ENCODE measurements around the gene ATXN3L.

DNA sequence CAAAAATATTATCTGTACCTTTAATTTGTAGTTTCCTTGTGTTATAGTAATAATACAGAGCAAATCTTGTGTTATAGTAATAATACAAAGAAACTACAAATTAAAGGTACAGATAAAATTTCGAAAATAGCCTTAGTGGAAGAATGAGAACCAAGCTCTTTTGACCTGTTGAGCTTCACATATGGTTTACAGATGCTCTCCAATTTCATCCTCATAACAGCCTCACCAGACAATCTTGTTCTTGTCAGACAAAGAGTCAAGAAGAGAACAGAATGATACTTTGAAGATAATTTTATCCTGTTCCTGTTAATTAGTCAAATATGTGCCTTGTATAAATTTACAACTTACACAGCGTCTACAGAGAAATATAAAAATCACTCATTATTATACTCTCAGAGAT lies 12.8 kb downstream of the ATXN3L start:
- TF ChIP-seq EZH2 (IDR thresholded peaks at IDR 0.05; ENCODE audit: low read depth, unreplicated experiment) (no peak), POLR2AphosphoS5 (IDR thresholded peaks at IDR 0.05; ENCODE audit: low read depth) (no peak), EZH2phosphoT487 (IDR thresholded peaks at IDR 0.05; ENCODE audit: unreplicated experiment) (no peak), ZNF114 (CRISPR knock-in tag; IDR thresholded peaks at IDR 0.05) (no peak), CREB1 (CRISPR knock-in tag; IDR thresholded peaks at IDR 0.05; ENCODE audit: low read depth) (no peak), STAT1 (IDR thresholded peaks at IDR 0.05; ENCODE audit: unreplicated experiment) (no peak), ZNF331 (CRISPR knock-in tag; IDR thresholded peaks at IDR 0.05; ENCODE audit: low read depth) (no peak), NANOG (IDR thresholded peaks at IDR 0.05; ENCODE audit: borderline replicate concordance) (no peak), JUNB (IDR thresholded peaks at IDR 0.05; ENCODE audit: unreplicated experiment) (no peak)
- TF ChIP-seq, protein P1, sequence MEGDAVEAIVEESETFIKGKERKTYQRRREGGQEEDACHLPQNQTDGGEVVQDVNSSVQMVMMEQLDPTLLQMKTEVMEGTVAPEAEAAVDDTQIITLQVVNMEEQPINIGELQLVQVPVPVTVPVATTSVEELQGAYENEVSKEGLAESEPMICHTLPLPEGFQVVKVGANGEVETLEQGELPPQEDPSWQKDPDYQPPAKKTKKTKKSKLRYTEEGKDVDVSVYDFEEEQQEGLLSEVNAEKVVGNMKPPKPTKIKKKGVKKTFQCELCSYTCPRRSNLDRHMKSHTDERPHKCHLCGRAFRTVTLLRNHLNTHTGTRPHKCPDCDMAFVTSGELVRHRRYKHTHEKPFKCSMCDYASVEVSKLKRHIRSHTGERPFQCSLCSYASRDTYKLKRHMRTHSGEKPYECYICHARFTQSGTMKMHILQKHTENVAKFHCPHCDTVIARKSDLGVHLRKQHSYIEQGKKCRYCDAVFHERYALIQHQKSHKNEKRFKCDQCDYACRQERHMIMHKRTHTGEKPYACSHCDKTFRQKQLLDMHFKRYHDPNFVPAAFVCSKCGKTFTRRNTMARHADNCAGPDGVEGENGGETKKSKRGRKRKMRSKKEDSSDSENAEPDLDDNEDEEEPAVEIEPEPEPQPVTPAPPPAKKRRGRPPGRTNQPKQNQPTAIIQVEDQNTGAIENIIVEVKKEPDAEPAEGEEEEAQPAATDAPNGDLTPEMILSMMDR (conservative IDR thresholded peaks at IDR 0.05; ENCODE audit: low read depth in 2 of 2) = no peak
- TF ChIP-seq, protein P2, sequence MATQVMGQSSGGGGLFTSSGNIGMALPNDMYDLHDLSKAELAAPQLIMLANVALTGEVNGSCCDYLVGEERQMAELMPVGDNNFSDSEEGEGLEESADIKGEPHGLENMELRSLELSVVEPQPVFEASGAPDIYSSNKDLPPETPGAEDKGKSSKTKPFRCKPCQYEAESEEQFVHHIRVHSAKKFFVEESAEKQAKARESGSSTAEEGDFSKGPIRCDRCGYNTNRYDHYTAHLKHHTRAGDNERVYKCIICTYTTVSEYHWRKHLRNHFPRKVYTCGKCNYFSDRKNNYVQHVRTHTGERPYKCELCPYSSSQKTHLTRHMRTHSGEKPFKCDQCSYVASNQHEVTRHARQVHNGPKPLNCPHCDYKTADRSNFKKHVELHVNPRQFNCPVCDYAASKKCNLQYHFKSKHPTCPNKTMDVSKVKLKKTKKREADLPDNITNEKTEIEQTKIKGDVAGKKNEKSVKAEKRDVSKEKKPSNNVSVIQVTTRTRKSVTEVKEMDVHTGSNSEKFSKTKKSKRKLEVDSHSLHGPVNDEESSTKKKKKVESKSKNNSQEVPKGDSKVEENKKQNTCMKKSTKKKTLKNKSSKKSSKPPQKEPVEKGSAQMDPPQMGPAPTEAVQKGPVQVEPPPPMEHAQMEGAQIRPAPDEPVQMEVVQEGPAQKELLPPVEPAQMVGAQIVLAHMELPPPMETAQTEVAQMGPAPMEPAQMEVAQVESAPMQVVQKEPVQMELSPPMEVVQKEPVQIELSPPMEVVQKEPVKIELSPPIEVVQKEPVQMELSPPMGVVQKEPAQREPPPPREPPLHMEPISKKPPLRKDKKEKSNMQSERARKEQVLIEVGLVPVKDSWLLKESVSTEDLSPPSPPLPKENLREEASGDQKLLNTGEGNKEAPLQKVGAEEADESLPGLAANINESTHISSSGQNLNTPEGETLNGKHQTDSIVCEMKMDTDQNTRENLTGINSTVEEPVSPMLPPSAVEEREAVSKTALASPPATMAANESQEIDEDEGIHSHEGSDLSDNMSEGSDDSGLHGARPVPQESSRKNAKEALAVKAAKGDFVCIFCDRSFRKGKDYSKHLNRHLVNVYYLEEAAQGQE (IDR thresholded peaks at IDR 0.05; ENCODE audit: unreplicated experiment) = no peak
- TF ChIP-seq, protein P3, sequence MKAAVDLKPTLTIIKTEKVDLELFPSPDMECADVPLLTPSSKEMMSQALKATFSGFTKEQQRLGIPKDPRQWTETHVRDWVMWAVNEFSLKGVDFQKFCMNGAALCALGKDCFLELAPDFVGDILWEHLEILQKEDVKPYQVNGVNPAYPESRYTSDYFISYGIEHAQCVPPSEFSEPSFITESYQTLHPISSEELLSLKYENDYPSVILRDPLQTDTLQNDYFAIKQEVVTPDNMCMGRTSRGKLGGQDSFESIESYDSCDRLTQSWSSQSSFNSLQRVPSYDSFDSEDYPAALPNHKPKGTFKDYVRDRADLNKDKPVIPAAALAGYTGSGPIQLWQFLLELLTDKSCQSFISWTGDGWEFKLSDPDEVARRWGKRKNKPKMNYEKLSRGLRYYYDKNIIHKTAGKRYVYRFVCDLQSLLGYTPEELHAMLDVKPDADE (IDR thresholded peaks at IDR 0.05) = no peak
